Measurements from ENCODE around the gene TMBIM4.

The TMBIM4 gene

DNA sequence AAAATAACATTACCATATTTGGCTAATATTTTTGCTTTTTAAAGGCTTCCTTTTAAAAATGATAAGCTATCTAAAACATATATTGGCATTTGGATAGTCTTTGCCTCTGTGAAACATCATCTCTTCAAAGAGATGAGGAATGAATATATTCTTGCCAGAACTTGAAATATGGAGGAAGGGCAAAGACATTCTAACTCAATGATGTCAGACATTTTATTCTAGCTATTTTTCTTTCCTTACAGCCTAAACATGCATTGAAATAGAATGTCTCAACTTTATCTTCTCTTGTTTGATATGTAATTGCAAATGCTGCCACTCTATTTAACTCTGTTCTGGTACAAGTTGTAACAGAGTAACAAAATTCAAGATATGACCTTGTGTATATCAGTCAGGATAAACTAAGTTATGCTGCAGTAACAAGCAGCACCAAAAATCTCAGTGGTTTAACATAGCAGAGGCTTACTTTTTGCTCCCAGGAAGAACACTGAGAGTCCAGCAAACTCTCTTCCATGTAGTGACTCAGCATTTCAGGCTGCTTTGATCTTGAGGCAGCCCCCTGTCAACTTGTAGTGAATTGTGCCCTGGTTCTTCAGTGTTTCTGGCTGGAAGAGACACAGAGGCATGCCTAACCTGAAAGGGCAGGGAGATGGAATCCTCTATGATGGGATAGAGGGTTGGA lies 30.2 kb upstream of the TMBIM4 start:
- Histone ChIP-seq H3F3A (ENCODE audit: control insufficient read depth, insufficient read depth) (no peaks in the 10 kb centered on the region), H3K79me2 (ENCODE audit: control insufficient read depth, low read length) (no peaks in the 10 kb centered on the region), H3K4me3 (ENCODE audit: low read length) (no peak overlapping the region), H3K27ac (ENCODE audit: low read depth, low read length) (no peak overlapping the region), H3K4me2 (ENCODE audit: low read length) (no peak overlapping the region), H4K20me1 (ENCODE audit: control insufficient read depth, insufficient read depth, low read depth, low read length) (no peaks in the 10 kb centered on the region), H3K36me3 (ENCODE audit: control insufficient read depth, low read length) (no peaks in the 10 kb centered on the region), H3K27me3 (ENCODE audit: control insufficient read depth, low read length) (no peaks in the 10 kb centered on the region), H3K4me1 (ENCODE audit: control insufficient read depth, low read length) (peaks cover 16% of the 10 kb centered on the region), H3K9me3 (ENCODE audit: control insufficient read depth, insufficient read depth, low read length) (peaks cover 12% of the 10 kb centered on the region; the same call in 1 of the 2 replicates), H3K9me2 (replicated peaks; ENCODE audit: control insufficient read depth, low read length) (no peaks in the 10 kb centered on the region)
- no peak for TF ChIP-seq EZH2phosphoT487 (IDR thresholded peaks at IDR 0.05; ENCODE audit: borderline replicate concordance, low read length)
- TF ChIP-seq, protein P1, sequence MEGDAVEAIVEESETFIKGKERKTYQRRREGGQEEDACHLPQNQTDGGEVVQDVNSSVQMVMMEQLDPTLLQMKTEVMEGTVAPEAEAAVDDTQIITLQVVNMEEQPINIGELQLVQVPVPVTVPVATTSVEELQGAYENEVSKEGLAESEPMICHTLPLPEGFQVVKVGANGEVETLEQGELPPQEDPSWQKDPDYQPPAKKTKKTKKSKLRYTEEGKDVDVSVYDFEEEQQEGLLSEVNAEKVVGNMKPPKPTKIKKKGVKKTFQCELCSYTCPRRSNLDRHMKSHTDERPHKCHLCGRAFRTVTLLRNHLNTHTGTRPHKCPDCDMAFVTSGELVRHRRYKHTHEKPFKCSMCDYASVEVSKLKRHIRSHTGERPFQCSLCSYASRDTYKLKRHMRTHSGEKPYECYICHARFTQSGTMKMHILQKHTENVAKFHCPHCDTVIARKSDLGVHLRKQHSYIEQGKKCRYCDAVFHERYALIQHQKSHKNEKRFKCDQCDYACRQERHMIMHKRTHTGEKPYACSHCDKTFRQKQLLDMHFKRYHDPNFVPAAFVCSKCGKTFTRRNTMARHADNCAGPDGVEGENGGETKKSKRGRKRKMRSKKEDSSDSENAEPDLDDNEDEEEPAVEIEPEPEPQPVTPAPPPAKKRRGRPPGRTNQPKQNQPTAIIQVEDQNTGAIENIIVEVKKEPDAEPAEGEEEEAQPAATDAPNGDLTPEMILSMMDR (IDR thresholded peaks at IDR 0.05; ENCODE audit: low read depth, low read length, poor library complexity, severe bottlenecking), result no peak

DNA sequence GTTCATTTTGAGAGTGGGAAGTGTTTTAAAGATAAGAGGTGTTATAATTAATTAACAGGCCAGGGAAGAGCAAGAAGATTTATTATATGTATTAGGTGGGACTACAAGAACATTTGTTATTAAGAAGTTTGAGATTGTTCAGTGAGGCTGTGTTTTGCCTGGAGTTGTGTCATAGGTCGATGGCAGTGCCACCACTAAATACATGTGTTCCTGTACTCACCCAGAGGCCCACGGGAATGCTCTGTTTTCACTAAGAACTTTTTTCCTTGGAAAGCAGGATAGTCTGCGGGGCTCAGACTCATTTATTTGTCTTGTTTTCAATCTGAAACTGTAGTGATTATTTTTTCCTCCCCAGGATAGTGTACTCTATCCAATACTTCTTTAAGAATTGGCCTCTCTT lies 29.3 kb upstream of the TMBIM4 start:
- Histone ChIP-seq H3K4me1 (ENCODE audit: control insufficient read depth, low read length) (peaks cover 16% of the 10 kb centered on the region), H3K27me3 (ENCODE audit: control insufficient read depth, low read length) (no peaks in the 10 kb centered on the region), H3K4me3 (ENCODE audit: low read length) (no peak overlapping the region), H3F3A (ENCODE audit: control insufficient read depth, insufficient read depth) (no peaks in the 10 kb centered on the region), H3K36me3 (ENCODE audit: control insufficient read depth, low read length) (no peaks in the 10 kb centered on the region), H3K79me2 (ENCODE audit: control insufficient read depth, low read length) (no peaks in the 10 kb centered on the region), H3K4me2 (ENCODE audit: low read length) (no peak overlapping the region), H4K20me1 (ENCODE audit: control insufficient read depth, insufficient read depth, low read depth, low read length) (no peaks in the 10 kb centered on the region), H3K9me3 (ENCODE audit: control insufficient read depth, insufficient read depth, low read length) (peaks cover 12% of the 10 kb centered on the region; the same call in 1 of the 2 replicates), H3K27ac (ENCODE audit: low read depth, low read length) (no peak overlapping the region), H3K9me2 (replicated peaks; ENCODE audit: control insufficient read depth, low read length) (no peaks in the 10 kb centered on the region)
- TF ChIP-seq, protein P1 (IDR thresholded peaks at IDR 0.05; ENCODE audit: low read depth, low read length, poor library complexity, severe bottlenecking), result no peak
- TF ChIP-seq EZH2phosphoT487 (IDR thresholded peaks at IDR 0.05; ENCODE audit: borderline replicate concordance, low read length), result no peak

DNA sequence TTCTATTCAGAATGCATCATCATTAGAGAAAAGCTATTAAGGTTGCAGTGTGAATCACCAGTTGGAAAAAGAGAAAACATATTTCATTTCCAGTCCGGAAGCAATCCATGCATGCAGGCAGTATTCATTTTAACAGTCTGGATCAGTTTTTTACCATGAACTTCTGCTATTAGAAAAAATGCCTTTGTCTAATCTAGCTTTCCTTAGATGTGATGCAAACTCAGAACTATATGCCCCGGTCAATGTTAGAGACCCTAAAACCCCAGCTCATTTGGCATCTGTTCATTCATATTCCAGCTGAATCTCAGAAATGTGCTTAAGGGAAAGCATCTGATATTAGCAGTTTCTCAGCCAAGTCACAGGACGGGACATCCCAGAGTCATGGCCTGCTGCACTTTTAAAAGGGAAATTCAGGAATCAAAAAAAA lies 27.7 kb upstream of the TMBIM4 start:
- Histone ChIP-seq H3K27me3 (ENCODE audit: control insufficient read depth, low read length) (no peaks in the 10 kb centered on the region), H3K27ac (ENCODE audit: low read depth, low read length) (no peak overlapping the region), H3K9me2 (replicated peaks; ENCODE audit: control insufficient read depth, low read length) (no peaks in the 10 kb centered on the region), H3K79me2 (ENCODE audit: control insufficient read depth, low read length) (no peaks in the 10 kb centered on the region), H3K4me1 (ENCODE audit: control insufficient read depth, low read length) (peaks cover 16% of the 10 kb centered on the region), H3K4me3 (ENCODE audit: low read length) (no peak overlapping the region), H3K36me3 (ENCODE audit: control insufficient read depth, low read length) (no peaks in the 10 kb centered on the region), H4K20me1 (ENCODE audit: control insufficient read depth, insufficient read depth, low read depth, low read length) (no peaks in the 10 kb centered on the region), H3K9me3 (ENCODE audit: control insufficient read depth, insufficient read depth, low read length) (peaks cover 12% of the 10 kb centered on the region; the same call in 1 of the 2 replicates), H3F3A (ENCODE audit: control insufficient read depth, insufficient read depth) (no peaks in the 10 kb centered on the region), H3K4me2 (ENCODE audit: low read length) (peak overlapping the region; percentile 53; the same call in 1 of the 2 replicates)
- TF ChIP-seq, protein P1 (IDR thresholded peaks at IDR 0.05; ENCODE audit: low read depth, low read length, poor library complexity, severe bottlenecking), result no peak
- no peak for TF ChIP-seq EZH2phosphoT487 (IDR thresholded peaks at IDR 0.05; ENCODE audit: borderline replicate concordance, low read length)

All from DOHH2 (cell line).